Panc1 (cell line): ENCODE results near the gene MCTP1.

Experiments used
- POLR2AphosphoS5 ChIP-seq: IDR thresholded peaks from 2 replicates; pipeline ENCODE4 v1.6.1; 2012; ENCODE audit warnings: mild to moderate bottlenecking, low read depth, low read length, moderate library complexity
- SIN3A ChIP-seq: IDR thresholded peaks from 2 replicates; pipeline ENCODE4 v1.6.1; 2012; ENCODE audit warnings: low read depth, mild to moderate bottlenecking, low read length, moderate library complexity, borderline replicate concordance; ENCODE audit not compliant: insufficient read depth
- TCF7L2 ChIP-seq: IDR thresholded peaks from 2 replicates; pipeline ENCODE4 v1.6.1; 2011; ENCODE audit warnings: mild to moderate bottlenecking, low read depth, low read length, inconsistent platforms
- TF ChIP-seq, protein P1 (sequence below): fragments of 450-650 bp; IDR thresholded peaks from 2 replicates; pipeline ENCODE4 v1.5.1; 2017; ENCODE audit warnings: mild to moderate bottlenecking
- TF ChIP-seq, protein P2 (sequence below), 2 experiments: IDR thresholded peaks; 2 replicates each; pipeline ENCODE4 v1.6.1; 2011 to 2012; ENCODE audit warnings: low read depth in 2 of 2, control low read depth in 1 of 2, low read length in 1 of 2, mild to moderate bottlenecking in 1 of 2, moderate library complexity in 1 of 2; ENCODE audit not compliant: insufficient read depth in 1 of 2

DNA sequence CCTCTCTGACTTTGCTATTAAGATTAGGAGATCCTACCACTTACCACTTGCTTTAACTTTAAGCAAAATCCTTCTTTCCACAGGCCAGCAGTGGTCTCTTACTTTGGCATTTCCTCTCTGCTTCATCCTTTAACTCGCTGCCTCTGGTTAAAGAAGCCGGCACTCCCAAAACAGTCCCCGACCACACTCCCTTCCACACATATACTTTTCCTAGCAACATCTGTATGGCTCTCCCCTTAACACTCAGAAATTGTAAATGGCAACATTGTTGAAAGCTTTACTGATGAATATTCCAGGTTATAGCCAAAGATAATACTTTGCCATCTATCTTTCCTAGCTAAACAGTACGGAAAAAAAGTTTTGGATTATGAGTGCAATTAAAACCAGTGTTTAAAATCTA is 133.2 kb downstream of the MCTP1 start:
- TF ChIP-seq, protein P1, sequence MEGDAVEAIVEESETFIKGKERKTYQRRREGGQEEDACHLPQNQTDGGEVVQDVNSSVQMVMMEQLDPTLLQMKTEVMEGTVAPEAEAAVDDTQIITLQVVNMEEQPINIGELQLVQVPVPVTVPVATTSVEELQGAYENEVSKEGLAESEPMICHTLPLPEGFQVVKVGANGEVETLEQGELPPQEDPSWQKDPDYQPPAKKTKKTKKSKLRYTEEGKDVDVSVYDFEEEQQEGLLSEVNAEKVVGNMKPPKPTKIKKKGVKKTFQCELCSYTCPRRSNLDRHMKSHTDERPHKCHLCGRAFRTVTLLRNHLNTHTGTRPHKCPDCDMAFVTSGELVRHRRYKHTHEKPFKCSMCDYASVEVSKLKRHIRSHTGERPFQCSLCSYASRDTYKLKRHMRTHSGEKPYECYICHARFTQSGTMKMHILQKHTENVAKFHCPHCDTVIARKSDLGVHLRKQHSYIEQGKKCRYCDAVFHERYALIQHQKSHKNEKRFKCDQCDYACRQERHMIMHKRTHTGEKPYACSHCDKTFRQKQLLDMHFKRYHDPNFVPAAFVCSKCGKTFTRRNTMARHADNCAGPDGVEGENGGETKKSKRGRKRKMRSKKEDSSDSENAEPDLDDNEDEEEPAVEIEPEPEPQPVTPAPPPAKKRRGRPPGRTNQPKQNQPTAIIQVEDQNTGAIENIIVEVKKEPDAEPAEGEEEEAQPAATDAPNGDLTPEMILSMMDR: no peak
- TF ChIP-seq, protein P2, sequence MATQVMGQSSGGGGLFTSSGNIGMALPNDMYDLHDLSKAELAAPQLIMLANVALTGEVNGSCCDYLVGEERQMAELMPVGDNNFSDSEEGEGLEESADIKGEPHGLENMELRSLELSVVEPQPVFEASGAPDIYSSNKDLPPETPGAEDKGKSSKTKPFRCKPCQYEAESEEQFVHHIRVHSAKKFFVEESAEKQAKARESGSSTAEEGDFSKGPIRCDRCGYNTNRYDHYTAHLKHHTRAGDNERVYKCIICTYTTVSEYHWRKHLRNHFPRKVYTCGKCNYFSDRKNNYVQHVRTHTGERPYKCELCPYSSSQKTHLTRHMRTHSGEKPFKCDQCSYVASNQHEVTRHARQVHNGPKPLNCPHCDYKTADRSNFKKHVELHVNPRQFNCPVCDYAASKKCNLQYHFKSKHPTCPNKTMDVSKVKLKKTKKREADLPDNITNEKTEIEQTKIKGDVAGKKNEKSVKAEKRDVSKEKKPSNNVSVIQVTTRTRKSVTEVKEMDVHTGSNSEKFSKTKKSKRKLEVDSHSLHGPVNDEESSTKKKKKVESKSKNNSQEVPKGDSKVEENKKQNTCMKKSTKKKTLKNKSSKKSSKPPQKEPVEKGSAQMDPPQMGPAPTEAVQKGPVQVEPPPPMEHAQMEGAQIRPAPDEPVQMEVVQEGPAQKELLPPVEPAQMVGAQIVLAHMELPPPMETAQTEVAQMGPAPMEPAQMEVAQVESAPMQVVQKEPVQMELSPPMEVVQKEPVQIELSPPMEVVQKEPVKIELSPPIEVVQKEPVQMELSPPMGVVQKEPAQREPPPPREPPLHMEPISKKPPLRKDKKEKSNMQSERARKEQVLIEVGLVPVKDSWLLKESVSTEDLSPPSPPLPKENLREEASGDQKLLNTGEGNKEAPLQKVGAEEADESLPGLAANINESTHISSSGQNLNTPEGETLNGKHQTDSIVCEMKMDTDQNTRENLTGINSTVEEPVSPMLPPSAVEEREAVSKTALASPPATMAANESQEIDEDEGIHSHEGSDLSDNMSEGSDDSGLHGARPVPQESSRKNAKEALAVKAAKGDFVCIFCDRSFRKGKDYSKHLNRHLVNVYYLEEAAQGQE (IDR thresholded peaks at IDR 0.05; ENCODE audit: insufficient read depth in 1 of 2, low read depth in 2 of 2, low read length in 1 of 2): no peak
- TF ChIP-seq POLR2AphosphoS5 (no peak), TCF7L2 (no peak), SIN3A (no peak)
